ENCODE measurements around the gene BPIFB3. TPM values are rescaled to one million over a fixed set of nuclear protein-coding genes. Genes with fewer than 3 reads are reported as not detected.

Gene BPIFB3, protein sequence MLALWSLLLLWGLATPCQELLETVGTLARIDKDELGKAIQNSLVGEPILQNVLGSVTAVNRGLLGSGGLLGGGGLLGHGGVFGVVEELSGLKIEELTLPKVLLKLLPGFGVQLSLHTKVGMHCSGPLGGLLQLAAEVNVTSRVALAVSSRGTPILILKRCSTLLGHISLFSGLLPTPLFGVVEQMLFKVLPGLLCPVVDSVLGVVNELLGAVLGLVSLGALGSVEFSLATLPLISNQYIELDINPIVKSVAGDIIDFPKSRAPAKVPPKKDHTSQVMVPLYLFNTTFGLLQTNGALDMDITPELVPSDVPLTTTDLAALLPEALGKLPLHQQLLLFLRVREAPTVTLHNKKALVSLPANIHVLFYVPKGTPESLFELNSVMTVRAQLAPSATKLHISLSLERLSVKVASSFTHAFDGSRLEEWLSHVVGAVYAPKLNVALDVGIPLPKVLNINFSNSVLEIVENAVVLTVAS
- total RNA-seq (2014; rRNA removed; shearing (Covaris generic); ENCODE audit: low replicate concordance) = not detected in 2 replicates

DNA sequence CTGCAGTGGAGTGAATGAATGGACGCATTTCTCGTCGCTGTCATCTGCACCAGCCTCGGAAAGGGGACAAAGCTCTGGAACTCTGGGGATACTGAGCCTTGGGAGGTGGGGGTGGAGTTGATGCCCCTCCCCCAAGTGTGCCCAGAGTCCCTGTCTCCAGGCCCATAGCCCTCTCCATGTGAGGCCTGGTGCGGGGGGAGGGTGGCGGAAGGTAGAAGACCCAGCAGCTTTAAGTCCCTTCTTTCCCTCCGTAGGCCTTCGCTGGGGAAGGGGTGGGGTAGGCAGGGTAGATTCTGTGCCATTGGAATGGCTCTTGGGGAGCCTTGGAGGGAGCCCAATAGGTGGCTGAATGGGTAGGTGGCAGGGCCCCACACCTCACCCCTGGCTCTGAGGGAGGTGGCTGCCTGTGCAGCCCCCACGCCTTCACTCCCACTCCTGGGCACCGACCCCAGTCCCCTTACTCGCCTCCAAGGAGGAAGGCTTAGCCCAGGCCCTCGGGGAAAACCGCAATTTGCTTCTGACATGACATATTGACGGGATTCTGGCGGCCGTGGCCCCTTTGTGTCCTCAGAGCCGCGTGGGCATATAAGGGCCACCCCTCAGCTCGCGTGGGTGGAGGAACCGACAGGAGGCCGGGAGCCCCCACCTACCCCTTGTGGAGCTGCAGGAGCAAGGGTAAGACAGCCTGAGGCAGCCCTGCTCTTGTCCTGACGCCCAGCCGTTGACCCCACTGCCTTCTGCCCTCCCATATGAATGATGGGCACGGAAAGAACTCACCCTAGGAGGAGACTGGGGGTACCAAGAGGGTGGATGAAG, at the start of gene BPIFB3:
Gene BPIFB3, plus strand, starts transcription at position 613 of the 816 bp plus-strand sequence. CDS start 1,533 bp downstream, outside the sequence.
- Histone ChIP-seq H3K27me3 (no peaks in the 10 kb centered on the region), H3K4me3 (no peak within 1 kb of the TSS), H3K9me3 (no peaks in the 10 kb centered on the region), H3K36me3 (no peaks in the 10 kb centered on the region)
- no peak for DNase-seq

DNA sequence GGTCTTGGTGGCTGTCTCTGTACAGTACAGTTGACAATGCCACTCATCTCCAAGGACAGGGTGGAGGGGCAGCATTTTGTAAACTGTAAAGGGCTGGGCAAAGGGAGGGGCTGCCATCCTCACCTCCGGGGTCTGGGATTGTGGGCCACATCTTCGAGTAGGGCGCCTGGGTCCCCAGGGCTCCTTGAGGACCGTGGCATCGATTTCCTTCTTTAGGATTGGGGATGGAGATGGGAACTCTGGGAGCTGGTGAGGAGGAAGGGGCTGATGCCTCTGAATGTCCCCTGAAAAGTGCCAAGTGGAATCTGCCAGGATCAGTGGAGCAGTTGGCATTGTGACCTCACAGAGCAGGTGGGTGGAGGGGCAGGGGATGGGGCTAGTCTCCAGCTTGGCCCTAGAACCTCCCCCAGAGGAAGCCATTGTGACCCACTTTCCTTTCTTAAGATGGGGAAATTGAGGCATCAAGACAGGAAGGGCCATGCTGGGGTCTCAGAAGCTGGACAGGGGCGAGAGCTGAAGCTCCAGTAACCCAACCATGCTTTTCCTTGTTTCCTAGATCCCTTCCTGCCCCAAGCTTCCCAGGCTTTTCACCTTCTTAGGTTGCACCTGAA, 49.5 kb upstream of the BPIFB3 start, which contains the start of gene SUN5:
Gene SUN5, minus strand, starts transcription at position 293 of the 611 bp plus-strand sequence. Its CDS starts 93 bp downstream, at position 200.
- no peak within 1 kb of the TSS for H3K4me3 ChIP-seq
- H3K9me3 ChIP-seq = no peaks in the 10 kb centered on the region; the same call in none of the 2 replicates
- no peaks in the 10 kb centered on the region for H3K36me3 ChIP-seq
- H3K27me3 ChIP-seq = no peaks in the 10 kb centered on the region
- no peak for DNase-seq

DNA sequence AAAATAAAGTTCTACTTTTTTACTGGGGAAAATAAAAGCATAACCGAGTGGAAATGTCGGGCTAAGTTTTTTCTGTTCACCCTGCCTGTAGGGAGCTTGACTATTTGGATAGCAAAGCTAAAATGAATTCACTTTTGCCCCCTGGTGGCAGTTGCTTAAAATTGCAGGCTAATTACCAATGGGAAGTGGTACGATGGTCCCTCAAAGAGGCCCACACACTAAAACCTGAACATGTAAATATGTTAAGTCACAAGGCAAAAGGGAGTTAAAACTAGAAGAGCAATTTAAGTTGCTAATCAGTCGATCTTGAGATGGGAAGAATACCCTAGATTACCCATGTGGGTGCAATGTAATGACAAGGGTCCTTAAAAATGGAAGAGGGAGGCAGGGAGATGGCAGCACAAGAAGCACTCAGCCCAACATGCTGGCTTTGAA, 48.6 kb upstream of the BPIFB3 start:
- H3K36me3 ChIP-seq = no peaks in the 10 kb centered on the region
- DNase-seq = no peak
- no peak overlapping the region for H3K4me3 ChIP-seq
- no peaks in the 10 kb centered on the region for H3K27me3 ChIP-seq
- no peaks in the 10 kb centered on the region; the same call in none of the 2 replicates for H3K9me3 ChIP-seq

DNA sequence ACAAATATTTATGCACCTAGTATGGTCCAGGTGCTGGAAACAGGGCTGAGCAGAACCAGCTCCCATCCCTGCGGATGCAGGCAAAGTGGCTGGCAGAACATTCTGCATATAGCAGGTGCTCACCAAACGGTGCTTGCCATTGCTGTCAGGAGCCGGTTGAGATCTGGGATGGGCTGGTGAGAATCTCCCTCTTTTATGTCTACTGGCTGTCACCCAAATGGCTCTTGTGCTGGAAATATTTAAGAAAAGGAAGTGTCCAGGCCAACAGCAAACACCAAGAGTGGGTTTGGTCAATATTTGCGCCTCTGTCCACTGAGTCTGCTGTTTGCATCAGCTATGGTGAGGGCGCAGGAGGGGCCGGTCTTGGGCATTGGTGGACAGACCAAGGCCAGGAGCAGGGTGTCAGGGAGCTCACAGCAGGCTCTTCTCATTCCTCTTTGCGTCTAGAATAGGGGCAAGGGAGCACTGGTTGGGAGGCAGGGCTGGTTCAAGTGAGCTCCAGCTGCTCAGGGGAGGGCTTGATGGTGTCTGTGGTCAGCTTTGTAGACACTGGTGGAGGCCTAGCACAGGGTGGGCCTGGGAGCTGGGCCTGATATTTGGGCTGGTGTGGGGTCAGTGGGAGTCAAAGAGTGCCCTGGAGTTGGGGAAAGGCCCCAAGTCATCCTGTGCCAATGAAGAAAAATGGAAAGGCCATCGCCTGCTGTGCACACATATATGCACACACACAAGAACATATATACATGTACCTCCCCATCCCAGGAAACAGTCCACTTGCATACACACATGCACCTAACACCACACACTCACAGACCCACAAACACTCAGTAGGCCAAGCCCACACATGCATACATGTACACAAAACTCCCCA, 47.6 kb upstream of the BPIFB3 start:
- DNase-seq = no peak
- Histone ChIP-seq H3K27me3 (no peaks in the 10 kb centered on the region), H3K9me3 (no peaks in the 10 kb centered on the region; the same call in none of the 2 replicates), H3K36me3 (no peaks in the 10 kb centered on the region), H3K4me3 (no peak overlapping the region)

DNA sequence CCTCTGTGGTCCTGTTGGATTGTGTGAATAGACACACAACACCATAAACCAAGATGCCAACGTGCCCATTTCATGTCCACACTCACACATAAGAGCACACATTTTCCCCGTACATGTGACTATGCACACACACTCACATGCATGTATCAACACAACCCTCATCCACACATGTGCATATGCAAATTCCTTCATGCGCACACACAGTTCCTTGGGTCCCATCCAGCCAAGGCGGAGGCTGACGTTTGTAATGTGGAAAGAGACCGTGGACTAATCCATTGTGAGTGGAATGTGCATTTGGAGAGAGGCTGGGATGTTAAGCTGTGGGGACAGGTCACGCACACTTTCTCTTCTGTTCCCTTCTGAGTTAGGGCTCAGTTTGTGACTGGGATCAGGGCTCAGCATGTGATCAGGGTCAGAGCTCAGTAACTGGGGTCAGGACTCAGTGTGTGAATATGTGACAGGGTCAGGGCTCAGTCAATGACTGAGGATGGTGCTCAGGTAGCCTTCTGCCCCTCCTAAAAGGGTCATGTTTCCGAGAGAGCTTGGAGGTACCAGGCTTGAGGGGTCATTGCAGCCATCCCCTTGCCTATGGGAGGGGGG, 46.8 kb upstream of the BPIFB3 start:
- Histone ChIP-seq H3K36me3 (no peaks in the 10 kb centered on the region), H3K27me3 (no peaks in the 10 kb centered on the region), H3K4me3 (no peak overlapping the region), H3K9me3 (no peaks in the 10 kb centered on the region; the same call in none of the 2 replicates)
- DNase-seq = no peak

DNA sequence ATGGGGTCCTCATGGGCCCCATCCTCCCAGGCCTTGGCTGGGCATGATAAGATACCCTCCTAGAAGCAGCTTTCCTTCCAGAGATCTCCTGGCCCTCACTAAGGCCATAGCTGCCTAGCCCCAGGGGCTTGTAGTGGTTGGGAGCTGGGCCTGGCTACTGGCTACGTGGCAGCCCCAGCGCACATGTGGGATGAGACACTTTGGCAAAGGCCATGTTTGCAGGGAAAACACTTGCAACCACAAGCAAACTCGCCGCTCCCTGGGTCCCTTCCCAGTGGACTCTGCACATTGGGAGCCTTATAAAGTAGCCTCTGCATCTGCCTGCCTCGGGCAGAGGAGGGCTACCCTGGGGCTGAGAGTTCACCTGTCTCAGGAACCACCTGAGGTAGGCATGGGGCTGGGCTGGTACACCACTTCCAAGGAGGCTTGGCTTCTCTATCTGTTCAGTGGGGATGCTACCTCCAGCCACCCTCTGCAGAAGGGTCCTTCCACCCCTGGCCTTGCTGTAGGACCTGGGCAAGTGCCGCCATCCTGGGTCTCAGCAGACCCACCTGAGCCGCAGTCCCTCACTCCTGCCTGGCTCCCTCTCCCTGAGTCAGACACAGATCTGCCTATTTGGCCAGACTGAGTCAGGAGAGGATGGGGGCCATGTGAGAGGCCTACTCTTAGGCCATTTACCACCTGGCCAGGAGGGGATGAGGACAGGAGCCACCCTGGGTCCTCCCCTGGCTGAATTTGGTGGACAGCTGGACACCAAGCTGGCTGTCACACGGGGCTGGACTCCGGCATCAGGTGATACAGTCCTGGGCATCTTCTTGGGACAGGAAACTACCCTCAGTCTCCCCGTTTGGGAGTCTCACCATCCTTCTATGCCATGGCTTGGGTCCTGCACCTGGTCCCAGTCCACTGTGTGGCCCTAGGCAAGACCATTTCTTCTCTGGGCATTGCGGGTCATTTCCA, 46.0 kb upstream of the BPIFB3 start, which contains the start of gene BPIFB2:
Gene BPIFB2, plus strand, starts transcription at position 329 of the 960 bp plus-strand sequence. CDS start 871 bp downstream, outside the sequence.
- Histone ChIP-seq H3K36me3 (no peaks in the 10 kb centered on the region), H3K27me3 (no peaks in the 10 kb centered on the region), H3K9me3 (no peaks in the 10 kb centered on the region; the same call in none of the 2 replicates), H3K4me3 (no peak within 1 kb of the TSS)
- DNase-seq = no peak

DNA sequence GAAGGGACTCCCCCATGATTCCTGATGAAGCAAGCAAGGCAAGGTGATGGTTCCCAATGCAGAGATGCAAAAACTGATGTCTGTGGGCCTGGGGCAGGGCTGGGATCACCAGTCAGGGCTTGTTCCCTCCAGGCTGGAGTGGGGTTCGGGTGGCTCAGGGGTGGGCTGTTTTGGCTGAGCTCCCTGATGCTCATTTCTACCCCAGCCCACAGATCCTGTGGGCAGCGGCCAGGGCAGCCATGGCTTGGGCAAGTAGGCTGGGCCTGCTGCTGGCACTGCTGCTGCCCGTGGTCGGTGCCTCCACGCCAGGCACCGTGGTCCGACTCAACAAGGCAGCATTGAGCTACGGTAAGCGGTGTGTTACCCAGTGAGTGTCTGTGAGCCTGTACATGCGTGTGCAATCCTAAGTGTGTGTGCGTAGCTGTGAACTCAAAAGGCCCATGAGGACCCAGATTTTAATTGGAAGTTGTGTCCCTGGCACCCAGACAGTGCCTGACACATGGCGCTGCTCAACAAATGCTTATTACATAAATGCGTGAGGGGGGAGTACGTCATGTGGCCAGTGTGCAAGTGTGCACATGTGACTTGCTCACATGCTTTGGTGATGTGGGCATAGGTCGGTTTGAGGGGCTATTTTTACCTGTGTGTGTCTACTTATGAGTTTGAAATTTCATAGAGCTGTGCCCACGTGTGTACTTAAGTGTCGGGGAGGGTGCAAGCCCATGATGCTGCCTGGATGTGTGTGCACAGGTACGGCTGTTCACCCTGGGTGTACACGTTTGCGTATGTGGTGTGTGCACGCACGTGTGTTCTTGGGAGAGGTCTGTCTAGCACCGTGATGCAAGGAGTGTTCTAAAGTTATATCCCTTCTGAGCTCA, 45.1 kb upstream of the BPIFB3 start:
- no peak for DNase-seq
- no peaks in the 10 kb centered on the region; the same call in none of the 2 replicates for H3K9me3 ChIP-seq
- no peaks in the 10 kb centered on the region for H3K36me3 ChIP-seq
- no peaks in the 10 kb centered on the region for H3K27me3 ChIP-seq
- H3K4me3 ChIP-seq = no peak overlapping the region

DNA sequence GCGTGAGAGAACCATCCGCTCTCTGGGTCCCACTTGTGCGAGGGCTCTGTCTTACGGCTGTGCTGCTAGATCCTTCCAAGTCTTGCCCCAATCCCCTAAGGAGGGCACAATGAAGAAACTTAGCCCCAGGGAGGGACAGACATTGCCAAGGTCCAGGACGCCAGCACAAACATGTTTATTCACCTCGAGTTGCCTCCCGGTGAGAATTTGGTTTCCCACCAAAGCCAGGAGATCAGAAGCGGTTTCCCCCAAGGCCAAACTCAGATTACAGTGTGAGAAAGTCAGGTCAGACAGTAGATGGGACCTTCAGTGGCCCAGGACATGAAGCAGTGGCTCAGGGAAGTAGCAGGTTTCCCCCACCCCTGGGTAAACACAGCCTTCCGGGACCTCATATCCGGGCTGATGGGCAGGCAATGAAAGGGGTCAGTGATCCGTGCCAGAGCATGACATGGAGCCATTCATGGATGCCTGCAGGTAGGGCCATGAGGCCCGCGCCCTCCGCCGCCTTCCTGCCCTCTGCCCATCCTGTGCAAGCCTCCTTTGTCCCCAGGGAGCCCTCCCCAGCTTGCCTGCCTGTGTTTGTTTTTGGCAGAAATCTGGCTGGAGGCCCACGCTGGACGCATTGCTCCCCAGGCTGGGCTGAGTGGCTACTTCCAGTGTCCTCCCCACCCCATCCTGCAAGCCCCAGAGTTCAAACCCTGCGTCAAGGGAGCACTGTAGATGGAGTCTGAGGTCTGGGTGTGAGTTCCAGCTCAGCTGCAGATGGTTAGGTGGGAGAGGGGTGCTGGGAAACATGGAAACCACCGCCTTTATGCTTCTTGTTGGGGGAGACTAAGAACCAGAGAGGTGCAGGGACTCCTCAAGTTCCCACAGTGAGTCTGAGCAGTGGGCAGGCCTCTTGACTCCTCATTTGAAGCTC, 44.2 kb upstream of the BPIFB3 start:
- Histone ChIP-seq H3K27me3 (no peaks in the 10 kb centered on the region), H3K4me3 (no peak overlapping the region), H3K36me3 (no peaks in the 10 kb centered on the region), H3K9me3 (no peaks in the 10 kb centered on the region; the same call in none of the 2 replicates)
- no peak for DNase-seq

DNA sequence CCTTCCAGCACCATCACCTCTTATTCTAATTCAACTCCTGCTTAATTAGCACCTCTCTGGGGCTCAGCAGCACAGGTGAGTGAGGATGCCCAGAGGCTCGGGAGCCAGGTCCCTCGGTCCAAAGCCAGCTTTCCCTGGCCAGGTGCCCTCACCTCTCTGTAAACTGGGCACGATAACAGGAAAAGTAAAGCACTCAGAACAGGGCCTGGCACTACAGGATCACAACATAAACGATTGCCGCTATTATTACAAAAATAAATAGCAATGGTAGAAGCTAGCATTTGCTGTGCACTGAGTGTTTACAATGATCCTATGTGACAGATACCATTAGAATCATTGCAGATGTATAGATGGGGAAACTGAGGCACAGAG, 43.6 kb upstream of the BPIFB3 start:
- no peaks in the 10 kb centered on the region; the same call in none of the 2 replicates for H3K9me3 ChIP-seq
- no peaks in the 10 kb centered on the region for H3K27me3 ChIP-seq
- H3K36me3 ChIP-seq = no peaks in the 10 kb centered on the region
- DNase-seq = no peak
- no peak overlapping the region for H3K4me3 ChIP-seq

DNA sequence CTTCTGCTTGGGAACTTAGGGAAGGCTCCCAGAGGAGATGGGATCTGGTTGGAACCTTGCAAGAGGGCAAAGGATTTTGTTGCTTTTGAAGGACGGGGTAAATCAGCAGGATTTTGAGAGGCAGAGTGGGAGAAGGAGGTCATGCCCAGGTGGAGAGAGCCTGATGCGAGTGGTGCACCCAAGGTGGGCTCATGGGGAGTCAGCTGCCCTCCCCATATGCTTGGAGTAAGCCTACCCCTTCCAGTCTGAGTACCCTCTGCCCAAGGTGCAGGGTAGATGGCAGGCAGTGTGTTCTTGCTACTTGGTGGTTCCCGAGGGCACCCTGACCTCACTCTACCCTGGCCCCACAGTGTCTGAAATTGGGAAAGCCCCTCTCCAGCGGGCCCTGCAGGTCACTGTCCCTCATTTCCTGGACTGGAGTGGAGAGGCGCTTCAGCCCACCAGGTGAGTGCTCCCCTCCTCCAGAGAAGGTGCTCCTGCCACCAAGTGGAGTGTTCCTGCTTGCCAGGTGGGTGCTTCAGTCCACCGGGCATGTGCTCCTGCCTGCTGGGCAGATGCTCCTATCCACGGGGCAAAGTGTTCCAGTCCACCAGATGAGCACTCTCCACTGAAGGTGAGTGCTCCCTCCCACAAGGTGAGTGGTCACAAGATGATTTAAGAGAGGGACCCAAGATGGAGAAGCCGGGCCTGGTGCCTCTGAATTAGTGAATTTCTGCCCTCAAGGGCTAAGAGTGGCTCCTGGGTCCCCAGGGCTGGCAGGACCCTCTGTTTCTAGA, 42.8 kb upstream of the BPIFB3 start:
- Histone ChIP-seq H3K36me3 (no peaks in the 10 kb centered on the region), H3K4me3 (no peak overlapping the region), H3K27me3 (no peaks in the 10 kb centered on the region), H3K9me3 (no peaks in the 10 kb centered on the region)
- DNase-seq = no peak

DNA sequence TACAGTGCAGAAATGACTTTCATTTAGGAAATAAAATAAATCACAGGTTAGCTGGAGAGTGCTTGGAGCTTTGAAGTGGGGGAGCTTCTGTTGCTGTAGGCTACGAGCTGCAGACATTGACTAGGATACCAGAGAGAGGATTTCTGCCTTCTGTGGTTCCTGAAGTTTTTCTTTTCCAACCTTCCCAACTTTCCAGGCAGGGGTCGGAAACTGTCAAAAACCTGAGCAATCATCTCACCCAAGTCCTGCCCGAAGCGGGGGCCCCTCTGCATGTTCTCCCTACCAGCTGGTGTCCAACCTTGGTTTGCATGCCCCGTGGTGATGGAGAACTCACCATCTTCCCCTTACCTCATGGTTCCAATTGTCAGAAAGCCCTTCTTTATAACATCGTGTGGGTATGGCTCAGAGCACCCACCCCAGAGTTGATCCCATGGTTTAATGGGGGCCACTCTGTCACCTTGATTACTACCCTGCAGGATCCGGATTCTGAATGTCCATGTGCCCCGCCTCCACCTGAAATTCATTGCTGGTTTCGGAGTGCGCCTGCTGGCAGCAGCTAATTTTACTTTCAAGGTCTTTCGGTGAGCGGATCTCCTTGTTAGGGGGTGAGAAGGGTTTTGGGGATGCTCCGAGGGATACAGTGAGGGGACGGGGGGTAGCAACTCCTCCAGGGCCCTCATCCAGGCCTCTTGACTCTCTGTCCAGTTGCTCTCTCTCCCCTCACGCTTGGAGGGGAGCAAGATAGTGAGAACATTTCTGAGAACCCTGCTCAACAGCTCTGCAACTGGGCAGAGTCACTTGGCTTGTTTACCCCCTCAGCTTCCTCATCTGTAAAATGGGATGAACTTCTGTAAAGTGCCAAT, 41.1 kb upstream of the BPIFB3 start:
- Histone ChIP-seq H3K36me3 (no peaks in the 10 kb centered on the region), H3K4me3 (no peak overlapping the region), H3K27me3 (no peaks in the 10 kb centered on the region), H3K9me3 (no peaks in the 10 kb centered on the region)
- DNase-seq = no peak

All from MG63 (cell line).